Left lung (tissue), 10 donors: Measurements from ENCODE around the gene CACNB1. TPM values are rescaled to one million over a fixed set of nuclear protein-coding genes. Genes with fewer than 3 reads are reported as not detected.

Source experiments
- ATAC-seq: fragments of 200-7000 bp; cut with Tn5 transposase; one replicate; pipeline ENCODE4 v1.9.1; 2020; ENCODE audit warnings: moderate library complexity
- DNase-seq, 4 donors: peaks; one replicate each; pipeline ENCODE4 v3.0.0-alpha.2; 2013 to 2020
- H3K27ac ChIP-seq, 2 donors: fragments of 200-600 bp; sonication (generic) in 1 of 2; one replicate each; pipeline versions ENCODE4 v1.5.0 to v1.8.0; 2020 to 2021
- H3K27me3 ChIP-seq, 2 donors: fragments of 200-600 bp; sonication (generic) in 1 of 2; one replicate each; pipeline versions ENCODE4 v1.5.0 to v1.8.0; 2020 to 2021
- H3K36me3 ChIP-seq, 2 donors: fragments of 200-600 bp; sonication (generic) in 1 of 2; one replicate each; pipeline versions ENCODE4 v1.5.0 to v1.8.0; 2020 to 2021
- H3K4me1 ChIP-seq, 2 donors: fragments of 200-600 bp; one replicate each; pipeline ENCODE4 v1.8.0; 2021
- H3K4me3 ChIP-seq, 2 donors: fragments of 200-600 bp; sonication (generic) in 1 of 2; one replicate each; pipeline versions ENCODE4 v1.5.0 to v1.8.0; 2020 to 2021; ENCODE audit warnings: mild to moderate bottlenecking in 1 of 2
- H3K9me3 ChIP-seq, 2 donors: fragments of 200-600 bp; sonication (generic) in 1 of 2; one replicate each; pipeline versions ENCODE4 v1.5.0 to v1.8.0; 2020 to 2021
- CTCF ChIP-seq, 2 donors: fragments of 200-600 bp; sonication (generic) in 1 of 2; IDR thresholded peaks; one replicate each; pipeline versions ENCODE4 v1.5.0 to v1.8.0; 2021; ENCODE audit warnings: antibody characterized with exemption in 2 of 2
- intact Hi-C, 2 donors: fragments of 100-400 bp; cut with DNase I; formaldehyde crosslinking; loops; one replicate each; pipeline versions ENCODE4 v1.11.2 to v1.14.2; 2022
- polyA plus RNA-seq, 6 donors: library from polyadenylated mRNA; unstranded; fragments of 120-200 nt; gene quantifications; one replicate each; pipeline ENCODE4 v1.2.1, GENCODE V29; 2013; ENCODE audit not compliant: insufficient read length in 6 of 6
- total RNA-seq, 2 donors: library from RNA; stranded (reverse); fragmentation: NEBNext Ultra II Directional; extraction: Animal tissue kit (Norgen Biotek cat#: 25700); gene quantifications; one replicate each; pipeline ENCODE4 v1.2.1, GENCODE V29; 2021
- donor health status: DM: no; HTN: yes; CAD: no.
- donor health status: DM: no; HTN: no; CAD: no.

The CACNB1 gene
- total and polyA plus RNA-seq, 8 donors: 9.4 to 31.4 (median 13.3) TPM

DNA sequence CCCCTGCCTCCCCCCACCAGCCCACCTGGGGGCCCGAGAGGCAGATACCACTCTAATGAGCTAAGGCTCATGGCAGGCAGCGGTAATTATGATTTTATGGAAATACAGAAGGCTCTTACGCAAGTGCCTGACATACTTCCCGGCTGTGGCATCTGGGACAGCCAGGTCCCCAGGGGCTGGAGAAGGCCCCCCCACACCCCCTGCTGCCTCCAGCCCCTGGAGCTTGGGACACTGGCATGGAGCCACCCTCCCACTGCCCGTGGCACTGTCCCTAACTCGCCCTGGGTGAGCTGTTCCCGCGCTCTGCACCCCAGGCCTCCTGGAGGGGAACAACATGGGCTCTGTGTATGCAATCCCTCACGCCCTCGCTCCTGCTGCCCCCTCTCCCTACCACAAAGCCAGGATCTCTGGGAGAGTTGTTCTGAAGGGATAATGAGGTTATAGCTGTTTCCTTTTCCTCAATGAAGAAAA, 33.7 kb upstream of the CACNB1 start:
- H3K9me3 ChIP-seq: no peaks in the 10 kb centered on the region
- no peak for TF ChIP-seq CTCF (IDR thresholded peaks at IDR 0.05)
- H3K4me1 ChIP-seq: peaks cover 8 to 13% of the 10 kb centered on the region in 2 donors
- no peak overlapping the region for H3K27ac ChIP-seq
- intact Hi-C loops: no loop called here
- ATAC-seq (no peak), DNase-seq (peak in 1 of 4 donors; percentile 46)
- H3K27me3 ChIP-seq: peaks cover 6 to 81% of the 10 kb centered on the region in 2 donors
- no peak overlapping the region for H3K4me3 ChIP-seq
- no peaks in the 10 kb centered on the region for H3K36me3 ChIP-seq

- H3K9me3 ChIP-seq: no peaks in the 10 kb centered on the region
- H3K4me3 ChIP-seq: no peak overlapping the region
- H3K4me1 ChIP-seq: peaks cover 16 to 18% of the 10 kb centered on the region in 2 donors
- no peaks in the 10 kb centered on the region for H3K36me3 ChIP-seq
- no peak for TF ChIP-seq CTCF (IDR thresholded peaks at IDR 0.05)
- H3K27me3 ChIP-seq: peaks cover 14 to 85% of the 10 kb centered on the region in 2 donors
- no peak overlapping the region for H3K27ac ChIP-seq
- no peak for DNase-seq
- no peak for ATAC-seq
- intact Hi-C loops: no loop called here
These were observed 32.9 kb upstream of the CACNB1 start for GRCh38 chr17:39230361-39230760.

DNA sequence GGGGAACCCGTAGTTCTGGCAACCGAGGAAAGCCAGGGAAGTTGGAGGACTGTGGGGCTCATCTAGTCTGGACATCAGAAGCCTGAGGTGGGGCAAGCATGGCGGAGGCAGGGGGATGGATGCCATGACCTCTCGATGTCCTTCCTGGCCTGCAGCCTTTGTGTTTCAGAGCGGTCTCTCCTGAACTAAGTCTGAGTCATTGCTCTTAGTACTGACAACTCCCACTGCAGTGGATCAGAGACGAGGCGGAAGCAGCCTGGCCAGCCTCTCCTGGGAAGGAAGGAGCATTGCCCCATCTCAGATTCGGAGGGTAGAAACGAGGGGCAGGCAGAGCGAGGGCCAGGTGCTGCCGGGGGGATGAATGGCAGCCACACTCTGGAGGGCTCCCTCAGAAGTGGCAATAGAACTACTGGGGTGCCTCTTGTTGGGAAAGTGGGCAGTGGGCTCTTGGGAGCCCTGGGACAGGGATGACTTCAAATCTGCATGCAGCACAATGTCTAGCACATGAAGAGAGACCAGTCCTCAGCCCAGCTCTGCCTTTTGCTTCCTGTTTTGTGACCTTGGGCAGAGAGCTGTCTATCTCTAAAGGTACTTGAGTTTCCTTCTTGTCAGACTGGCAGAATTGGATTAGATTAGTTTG, 31.9 kb upstream of the CACNB1 start:
- ATAC-seq (no peak), DNase-seq (no peak)
- Histone ChIP-seq H3K9me3 (no peaks in the 10 kb centered on the region), H3K4me1 (peaks cover 25% of the 10 kb centered on the region in 2 donors), H3K27ac (no peak overlapping the region), H3K27me3 (peaks cover 24 to 89% of the 10 kb centered on the region in 2 donors), H3K4me3 (no peak overlapping the region), H3K36me3 (no peaks in the 10 kb centered on the region)
- TF ChIP-seq CTCF (IDR thresholded peaks at IDR 0.05): no peak
- intact Hi-C loops: no loop called here

GRCh38 chr17:39227364-39227919, 30.0 kb upstream of the CACNB1 start:
- H3K36me3 ChIP-seq: no peaks in the 10 kb centered on the region
- H3K9me3 ChIP-seq: no peaks in the 10 kb centered on the region
- no peak for TF ChIP-seq CTCF (IDR thresholded peaks at IDR 0.05)
- ATAC-seq: no peak
- no peak overlapping the region for H3K4me3 ChIP-seq
- no peak for DNase-seq
- intact Hi-C loops: no loop called here
- peaks cover 25% of the 10 kb centered on the region in 2 donors for H3K4me1 ChIP-seq
- peaks cover 30 to 98% of the 10 kb centered on the region in 2 donors for H3K27me3 ChIP-seq
- no peak overlapping the region for H3K27ac ChIP-seq

GRCh38 chr17:39225959-39226683, 28.7 kb upstream of the CACNB1 start:
- Histone ChIP-seq H3K36me3 (no peaks in the 10 kb centered on the region), H3K4me1 (peaks cover 13 to 21% of the 10 kb centered on the region in 2 donors), H3K9me3 (no peaks in the 10 kb centered on the region), H3K27ac (no peak overlapping the region), H3K27me3 (peaks cover 30 to 90% of the 10 kb centered on the region in 2 donors), H3K4me3 (peak overlapping the region; percentile 12 to 30)
- intact Hi-C loops: no loop called here
- ATAC-seq (peak; percentile 57), DNase-seq (peak in 1 of 4 donors; percentile 76)
- no peak for TF ChIP-seq CTCF (IDR thresholded peaks at IDR 0.05)
